ENCODE measurements around the gene DTD1.

Gene DTD1

DNA sequence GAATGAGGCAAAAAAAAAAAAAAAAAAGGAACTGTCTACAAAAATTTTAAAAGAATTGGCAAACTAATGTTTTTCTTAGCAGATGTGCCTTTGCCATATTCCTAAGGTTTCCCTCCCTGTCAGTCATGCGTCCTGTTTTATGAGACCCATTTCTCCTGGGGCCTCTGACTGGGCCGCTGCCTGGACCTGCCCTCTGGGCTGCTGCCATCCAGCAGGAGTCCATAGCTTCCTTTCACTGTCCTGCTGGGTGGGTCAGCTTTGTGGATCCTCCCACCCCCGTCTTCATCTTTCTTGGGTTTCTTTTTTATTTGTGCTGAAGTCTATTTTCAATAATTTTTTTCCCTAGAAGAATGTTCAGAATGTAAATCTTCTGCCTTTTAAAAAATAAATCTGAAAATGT, 114.9 kb downstream of the DTD1 start:
- Histone ChIP-seq H3K4me3 (ENCODE audit: low read depth in 1 of 2, low read length in 2 of 2) (no peak overlapping the region), H3K79me2 (ENCODE audit: insufficient read depth, low read length) (no peaks in the 10 kb centered on the region), H3K4me1 (ENCODE audit: insufficient read depth, low read length) (no peaks in the 10 kb centered on the region), H4K20me1 (ENCODE audit: insufficient read depth, low read length) (no peaks in the 10 kb centered on the region), H3K27me3 (ENCODE audit: insufficient read depth, low read length, poor library complexity) (no peaks in the 10 kb centered on the region), H3K27ac (ENCODE audit: low read length) (no peak overlapping the region), H3K4me2 (ENCODE audit: insufficient read depth, low read length) (no peak overlapping the region), H2AFZ (ENCODE audit: low read depth, low read length) (no peak overlapping the region), H3K36me3 (ENCODE audit: insufficient read depth, low read length) (no peaks in the 10 kb centered on the region), H3K9me3 (ENCODE audit: insufficient read depth, low read length, severe bottlenecking) (no peaks in the 10 kb centered on the region), H3K9ac (ENCODE audit: low read depth, low read length) (no peak overlapping the region)
- TF ChIP-seq, protein P1, sequence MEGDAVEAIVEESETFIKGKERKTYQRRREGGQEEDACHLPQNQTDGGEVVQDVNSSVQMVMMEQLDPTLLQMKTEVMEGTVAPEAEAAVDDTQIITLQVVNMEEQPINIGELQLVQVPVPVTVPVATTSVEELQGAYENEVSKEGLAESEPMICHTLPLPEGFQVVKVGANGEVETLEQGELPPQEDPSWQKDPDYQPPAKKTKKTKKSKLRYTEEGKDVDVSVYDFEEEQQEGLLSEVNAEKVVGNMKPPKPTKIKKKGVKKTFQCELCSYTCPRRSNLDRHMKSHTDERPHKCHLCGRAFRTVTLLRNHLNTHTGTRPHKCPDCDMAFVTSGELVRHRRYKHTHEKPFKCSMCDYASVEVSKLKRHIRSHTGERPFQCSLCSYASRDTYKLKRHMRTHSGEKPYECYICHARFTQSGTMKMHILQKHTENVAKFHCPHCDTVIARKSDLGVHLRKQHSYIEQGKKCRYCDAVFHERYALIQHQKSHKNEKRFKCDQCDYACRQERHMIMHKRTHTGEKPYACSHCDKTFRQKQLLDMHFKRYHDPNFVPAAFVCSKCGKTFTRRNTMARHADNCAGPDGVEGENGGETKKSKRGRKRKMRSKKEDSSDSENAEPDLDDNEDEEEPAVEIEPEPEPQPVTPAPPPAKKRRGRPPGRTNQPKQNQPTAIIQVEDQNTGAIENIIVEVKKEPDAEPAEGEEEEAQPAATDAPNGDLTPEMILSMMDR (IDR thresholded peaks at IDR 0.05; ENCODE audit: borderline replicate concordance, extremely low read depth, low read length, poor library complexity, severe bottlenecking), result no peak
- no peak for TF ChIP-seq EZH2 (IDR thresholded peaks at IDR 0.05; ENCODE audit: borderline replicate concordance, low read depth, low read length, severe bottlenecking)
- ATAC-seq (ENCODE audit: insufficient read depth, low read depth), result no peak
- no peak for DNase-seq

DNA sequence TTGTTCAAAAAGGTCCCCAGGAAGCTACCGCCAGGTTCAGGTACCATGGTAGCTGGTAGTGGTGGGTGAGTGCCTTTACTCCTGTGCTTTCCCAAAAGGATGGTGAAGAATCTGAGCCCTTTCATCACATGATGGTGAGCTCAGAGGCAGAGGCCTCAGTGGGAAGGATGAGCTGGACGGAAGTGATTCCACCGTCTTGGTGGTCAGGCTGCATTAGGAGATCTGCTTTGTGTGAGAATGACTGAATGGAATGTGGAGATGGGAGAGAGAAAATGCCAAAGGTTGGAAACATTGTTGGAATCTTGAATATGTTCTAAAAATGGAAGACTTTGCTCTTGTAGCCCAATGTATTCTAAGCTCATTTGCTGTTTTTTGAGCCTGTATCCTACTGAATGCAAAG, 117.6 kb downstream of the DTD1 start:
- DNase-seq (no peak), ATAC-seq (ENCODE audit: insufficient read depth, low read depth) (no peak)
- Histone ChIP-seq H3K27me3 (ENCODE audit: insufficient read depth, low read length, poor library complexity) (no peaks in the 10 kb centered on the region), H3K9me3 (ENCODE audit: insufficient read depth, low read length, severe bottlenecking) (no peaks in the 10 kb centered on the region), H3K4me3 (ENCODE audit: low read depth in 1 of 2, low read length in 2 of 2) (no peak overlapping the region), H3K36me3 (ENCODE audit: insufficient read depth, low read length) (no peaks in the 10 kb centered on the region), H3K4me1 (ENCODE audit: insufficient read depth, low read length) (no peaks in the 10 kb centered on the region), H3K79me2 (ENCODE audit: insufficient read depth, low read length) (no peaks in the 10 kb centered on the region), H2AFZ (ENCODE audit: low read depth, low read length) (no peak overlapping the region), H4K20me1 (ENCODE audit: insufficient read depth, low read length) (no peaks in the 10 kb centered on the region), H3K27ac (ENCODE audit: low read length) (no peak overlapping the region), H3K4me2 (ENCODE audit: insufficient read depth, low read length) (no peak overlapping the region), H3K9ac (ENCODE audit: low read depth, low read length) (no peak overlapping the region)
- TF ChIP-seq, protein P1 (IDR thresholded peaks at IDR 0.05; ENCODE audit: borderline replicate concordance, extremely low read depth, low read length, poor library complexity, severe bottlenecking), result no peak
- no peak for TF ChIP-seq EZH2 (IDR thresholded peaks at IDR 0.05; ENCODE audit: borderline replicate concordance, low read depth, low read length, severe bottlenecking)

DNA sequence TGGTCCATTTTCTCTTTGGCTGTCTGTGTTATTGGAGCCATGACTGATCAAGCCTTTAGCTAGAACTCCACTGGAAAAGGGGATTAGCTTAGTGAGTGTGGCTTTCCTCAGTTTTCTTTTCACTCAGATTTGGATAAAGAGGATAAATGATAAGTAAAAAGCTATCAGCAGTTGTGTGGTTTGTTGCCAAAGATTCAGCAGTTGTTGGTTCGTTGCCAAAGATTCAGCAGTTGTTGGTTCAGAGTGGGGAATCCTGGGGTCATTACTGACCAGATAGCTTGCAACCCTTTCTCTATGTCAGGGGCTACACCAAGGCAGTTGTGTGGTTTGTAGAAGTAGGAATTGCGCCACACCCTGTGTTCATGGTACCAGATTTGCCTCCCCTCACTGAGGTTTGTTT, 118.1 kb downstream of the DTD1 start:
- ATAC-seq (ENCODE audit: insufficient read depth, low read depth) (no peak), DNase-seq (no peak)
- no peaks in the 10 kb centered on the region for H3K79me2 ChIP-seq (ENCODE audit: insufficient read depth, low read length)
- no peaks in the 10 kb centered on the region for H3K9me3 ChIP-seq (ENCODE audit: insufficient read depth, low read length, severe bottlenecking)
- no peak overlapping the region for H3K4me2 ChIP-seq (ENCODE audit: insufficient read depth, low read length)
- H3K4me3 ChIP-seq (ENCODE audit: low read depth in 1 of 2, low read length in 2 of 2), result no peak overlapping the region
- no peak overlapping the region for H3K9ac ChIP-seq (ENCODE audit: low read depth, low read length)
- no peaks in the 10 kb centered on the region for H3K36me3 ChIP-seq (ENCODE audit: insufficient read depth, low read length)
- no peaks in the 10 kb centered on the region for H3K4me1 ChIP-seq (ENCODE audit: insufficient read depth, low read length)
- no peaks in the 10 kb centered on the region for H4K20me1 ChIP-seq (ENCODE audit: insufficient read depth, low read length)
- no peak for TF ChIP-seq EZH2 (IDR thresholded peaks at IDR 0.05; ENCODE audit: borderline replicate concordance, low read depth, low read length, severe bottlenecking)
- TF ChIP-seq, protein P1 (IDR thresholded peaks at IDR 0.05; ENCODE audit: borderline replicate concordance, extremely low read depth, low read length, poor library complexity, severe bottlenecking), result no peak
- H2AFZ ChIP-seq (ENCODE audit: low read depth, low read length), result no peak overlapping the region
- H3K27me3 ChIP-seq (ENCODE audit: insufficient read depth, low read length, poor library complexity), result peaks cover 3% of the 10 kb centered on the region
- H3K27ac ChIP-seq (ENCODE audit: low read length), result no peak overlapping the region

DNA sequence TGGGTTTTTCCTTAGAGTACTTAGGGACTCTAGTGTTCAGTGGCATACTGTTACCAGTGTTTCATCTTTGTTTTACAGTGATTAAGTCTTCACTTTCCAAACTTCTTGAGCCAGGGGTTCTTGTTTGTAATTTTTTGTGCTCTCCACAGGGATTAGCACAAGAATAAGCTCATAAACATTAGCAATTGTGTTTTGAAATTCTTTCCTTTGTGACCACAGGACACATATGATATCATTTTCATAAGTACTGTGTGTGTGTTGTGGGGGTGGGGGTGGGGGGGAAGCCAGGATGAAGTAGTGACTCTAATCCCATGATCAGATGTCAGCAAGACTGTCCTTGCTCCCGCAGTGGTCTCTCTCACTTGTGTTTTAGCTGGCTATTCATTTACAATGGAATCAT, 124.3 kb downstream of the DTD1 start:
- ATAC-seq (ENCODE audit: insufficient read depth, low read depth), result no peak
- Histone ChIP-seq H4K20me1 (ENCODE audit: insufficient read depth, low read length) (no peaks in the 10 kb centered on the region), H3K27ac (ENCODE audit: low read length) (no peak overlapping the region), H3K79me2 (ENCODE audit: insufficient read depth, low read length) (no peaks in the 10 kb centered on the region), H2AFZ (ENCODE audit: low read depth, low read length) (no peak overlapping the region), H3K4me3 (ENCODE audit: low read depth in 1 of 2, low read length in 2 of 2) (no peak overlapping the region), H3K36me3 (ENCODE audit: insufficient read depth, low read length) (no peaks in the 10 kb centered on the region), H3K27me3 (ENCODE audit: insufficient read depth, low read length, poor library complexity) (peaks cover 3% of the 10 kb centered on the region), H3K4me2 (ENCODE audit: insufficient read depth, low read length) (no peak overlapping the region), H3K4me1 (ENCODE audit: insufficient read depth, low read length) (no peaks in the 10 kb centered on the region), H3K9ac (ENCODE audit: low read depth, low read length) (no peak overlapping the region), H3K9me3 (ENCODE audit: insufficient read depth, low read length, severe bottlenecking) (no peaks in the 10 kb centered on the region)
- DNase-seq, result no peak
- TF ChIP-seq, protein P1 (IDR thresholded peaks at IDR 0.05; ENCODE audit: borderline replicate concordance, extremely low read depth, low read length, poor library complexity, severe bottlenecking), result no peak
- TF ChIP-seq EZH2 (IDR thresholded peaks at IDR 0.05; ENCODE audit: borderline replicate concordance, low read depth, low read length, severe bottlenecking), result no peak
